Measurements from ENCODE around the gene ANKRD63.
A peak's percentile ranks its signal among the peaks of the same experiment; 100 is the strongest.

The ANKRD63 gene

DNA sequence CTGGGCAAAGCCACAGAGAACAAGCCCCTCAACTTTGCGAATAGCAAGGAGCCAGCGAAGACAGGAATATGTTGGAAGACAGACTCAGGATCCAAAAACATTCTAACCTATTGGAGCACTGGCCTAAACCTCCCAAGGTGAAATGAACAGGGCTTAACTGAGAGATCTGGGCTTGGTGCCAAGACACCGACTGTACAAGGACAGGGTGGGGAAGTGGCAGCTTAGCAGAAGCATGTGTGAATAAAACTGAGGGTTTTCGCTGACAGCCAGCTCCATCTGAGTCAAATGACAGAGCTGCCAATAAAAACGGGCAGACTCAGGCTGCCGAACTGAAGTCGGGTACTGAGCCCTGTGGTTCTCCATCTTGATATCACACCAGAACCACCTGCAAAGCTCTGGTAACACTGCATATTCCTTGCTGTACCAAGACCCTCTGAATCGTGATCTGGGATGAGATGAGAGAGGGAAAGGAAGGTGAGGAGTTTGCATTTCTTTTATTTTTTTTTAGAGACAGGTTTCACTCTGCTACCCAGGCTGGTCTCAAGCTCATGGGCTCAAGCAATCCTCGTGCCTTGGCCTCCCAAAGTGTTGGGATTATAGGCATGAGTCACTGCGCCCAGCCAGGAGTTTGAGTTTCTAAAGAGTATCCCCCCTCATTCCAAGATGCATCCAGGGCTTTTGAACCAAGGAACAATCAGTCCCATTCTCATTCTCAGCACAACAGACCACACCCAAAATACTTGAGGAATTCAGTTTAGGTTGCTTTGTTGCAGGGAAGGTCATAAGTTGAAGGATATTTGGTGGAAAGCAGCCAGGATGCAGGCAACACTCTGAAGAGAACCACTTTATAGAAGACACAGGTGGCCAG, 30.9 kb upstream of the ANKRD63 start:
- DNase-seq = peak; percentile 45 to 85 (median 82)

DNA sequence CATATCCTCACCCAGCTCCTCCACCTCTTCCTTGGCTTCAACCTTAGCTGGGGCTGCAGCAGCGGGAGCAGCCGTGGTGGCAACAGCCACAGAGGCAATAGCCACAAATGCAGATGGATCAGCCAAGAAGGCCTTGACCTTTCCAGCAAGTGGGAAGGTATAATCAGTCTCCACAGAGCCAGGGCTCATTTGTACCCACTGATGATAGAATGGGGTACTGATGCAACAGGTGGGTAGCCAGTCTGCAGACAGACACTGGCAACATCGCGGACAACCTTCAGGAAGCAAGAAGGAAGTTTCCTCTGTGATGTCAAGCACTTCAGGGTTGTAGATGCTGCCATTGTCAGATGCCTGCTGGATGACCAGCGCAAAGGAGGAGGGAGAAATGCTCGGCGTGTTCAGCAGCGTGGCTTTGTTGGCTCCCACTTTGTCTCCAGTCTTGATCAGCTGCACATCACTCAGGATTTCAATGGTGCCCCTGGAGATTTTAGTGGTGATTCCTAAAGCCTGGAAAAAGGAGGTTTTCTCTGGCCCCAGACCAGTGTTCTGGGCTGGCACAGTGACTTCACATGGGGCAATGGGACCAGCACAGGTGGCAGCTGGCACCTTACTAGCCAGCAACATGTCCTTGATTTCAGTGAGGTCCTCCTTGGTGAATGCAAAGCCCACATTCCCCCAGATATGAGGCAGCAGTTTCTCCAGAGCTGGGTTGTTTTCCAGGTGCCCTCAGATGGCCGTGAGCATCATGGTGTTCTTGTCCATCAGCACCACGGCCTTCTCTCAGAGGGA, 29.7 kb upstream of the ANKRD63 start:
- DNase-seq = no peak

DNA sequence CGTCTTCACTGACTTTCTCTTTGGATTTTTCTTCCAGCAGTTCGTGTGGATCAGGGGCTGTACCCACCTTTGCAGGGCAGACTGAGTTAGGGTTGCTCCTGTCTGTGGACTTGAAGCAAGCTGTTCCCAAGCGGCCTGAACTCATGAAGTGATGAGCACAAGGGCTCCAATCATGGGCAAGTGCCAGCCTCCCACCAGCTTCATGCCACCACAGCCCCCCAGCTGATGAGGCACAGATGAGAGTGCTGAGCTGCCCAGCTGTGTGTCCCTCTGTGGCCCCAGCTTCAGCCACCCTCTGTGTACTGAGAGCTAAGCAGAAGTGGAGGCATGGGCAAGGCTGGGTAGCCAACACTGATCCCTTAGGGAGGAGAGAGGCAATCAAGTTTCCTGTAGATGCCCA, 28.1 kb upstream of the ANKRD63 start:
- no peak for DNase-seq

DNA sequence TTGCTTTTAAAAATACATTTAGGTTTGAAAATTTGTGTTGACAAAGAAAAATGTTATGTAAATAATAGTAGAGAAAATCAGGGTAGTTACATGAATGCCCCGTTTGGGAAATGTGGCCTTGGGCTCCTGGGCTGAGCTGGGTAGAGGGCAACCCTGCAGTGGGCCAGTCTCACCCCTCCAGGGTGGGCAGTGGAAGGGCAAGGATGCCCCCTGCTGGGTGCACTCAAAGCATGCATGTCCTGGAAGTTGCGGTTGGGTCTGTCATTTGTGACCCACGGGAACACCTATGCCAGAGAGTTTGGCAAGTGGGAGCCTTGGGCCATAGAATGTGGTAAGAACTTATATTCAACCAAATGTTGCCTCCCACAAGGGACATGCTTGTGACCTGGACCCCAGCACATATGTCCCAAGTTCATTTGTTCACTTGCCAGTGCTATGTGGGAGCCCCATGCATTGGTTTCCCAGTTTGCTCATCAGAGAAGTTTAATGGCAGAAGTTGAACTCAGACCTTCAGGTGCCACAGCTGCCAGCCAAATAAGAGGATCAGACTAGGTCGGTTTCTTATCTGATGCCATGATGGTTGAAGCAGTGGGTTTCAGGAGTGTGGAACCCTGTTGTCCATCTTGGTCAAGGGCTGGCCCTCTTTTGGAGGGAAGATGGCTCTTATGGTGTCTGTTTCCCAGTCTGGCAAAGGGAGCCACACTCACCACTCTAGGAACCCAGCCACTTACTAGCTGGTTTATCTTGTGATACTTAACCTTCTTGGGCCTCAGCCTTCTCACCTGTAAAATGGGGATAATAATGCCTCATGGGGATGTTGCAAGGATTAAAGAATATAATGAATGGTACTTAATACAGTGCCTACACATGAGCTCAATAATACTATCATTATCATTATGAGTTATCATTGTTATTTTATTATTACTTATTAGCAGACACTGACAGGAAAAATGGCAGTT, 27.4 kb upstream of the ANKRD63 start:
- peak; percentile 4 to 46 (median 14) for DNase-seq

DNA sequence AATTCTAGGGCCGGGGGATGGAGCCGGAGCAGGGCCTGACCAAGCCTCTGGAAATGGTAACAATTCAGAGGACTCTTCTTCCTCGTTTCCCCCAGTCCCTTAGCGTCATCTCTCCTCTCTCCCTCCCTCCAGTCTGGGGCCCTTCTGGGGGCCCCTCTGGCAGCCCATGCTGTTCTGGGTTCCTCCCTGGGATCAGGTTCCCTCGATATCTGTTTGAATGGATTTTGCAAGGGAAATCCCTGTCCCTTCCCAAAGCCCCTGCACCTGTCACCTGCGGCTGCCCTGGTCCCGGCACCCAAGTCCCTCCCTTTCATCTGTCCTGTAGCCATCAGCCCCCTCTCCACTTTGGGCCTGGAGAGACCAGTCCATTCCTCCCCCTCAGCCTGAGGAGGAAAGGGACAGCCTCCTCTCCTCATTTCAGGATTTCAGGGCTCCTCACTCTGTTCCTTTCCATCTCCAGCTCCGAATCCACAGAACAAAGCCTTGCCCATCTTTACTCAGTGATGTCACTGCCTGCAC, 26.5 kb upstream of the ANKRD63 start:
- DNase-seq = no peak

DNA sequence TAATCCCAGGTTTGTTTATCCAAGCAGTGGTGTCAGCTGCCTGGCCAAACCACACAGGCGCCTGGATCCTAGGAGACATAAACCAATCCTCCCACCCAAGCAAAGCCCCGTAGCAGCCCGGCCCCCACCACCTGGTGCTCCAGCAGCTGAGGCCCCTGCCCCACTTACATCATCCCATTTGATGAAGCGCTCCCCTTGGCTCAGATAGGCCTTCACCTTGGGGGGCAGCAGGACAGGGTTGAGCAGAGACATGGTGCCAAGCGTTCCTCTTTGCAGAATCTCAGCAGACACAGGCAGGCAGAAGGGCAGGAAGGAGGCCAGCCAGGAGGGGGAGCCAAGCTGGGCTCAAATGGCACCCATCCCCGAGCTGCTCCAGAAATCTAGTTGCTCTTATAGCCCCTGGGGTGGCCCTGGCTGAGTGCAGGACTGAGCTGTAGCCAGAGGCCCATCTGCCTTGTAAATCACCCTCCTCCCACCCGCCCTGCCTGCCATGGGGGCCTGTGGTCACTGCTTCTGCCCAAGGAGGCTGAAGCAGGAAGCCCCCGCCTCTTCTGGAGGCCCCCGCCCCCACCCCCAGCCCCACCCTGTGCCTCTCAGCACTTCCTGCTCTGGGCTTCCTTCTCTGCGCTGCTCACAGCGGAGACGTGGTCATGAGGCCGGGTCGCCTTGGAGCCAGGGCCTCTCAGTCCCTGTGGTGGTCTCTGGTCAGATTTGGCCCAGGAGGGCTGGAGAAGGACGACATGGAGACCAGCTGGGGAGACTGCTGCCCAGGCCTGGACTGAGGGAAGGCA, 24.8 kb upstream of the ANKRD63 start, which contains the start of gene PLCB2:
Gene PLCB2 (minus strand): TSS at position 515 of the 791 bp plus-strand sequence. CDS start 263 bp downstream, at position 252.
- DNase-seq = peak in 1 of 3 experiments; percentile 1

DNA sequence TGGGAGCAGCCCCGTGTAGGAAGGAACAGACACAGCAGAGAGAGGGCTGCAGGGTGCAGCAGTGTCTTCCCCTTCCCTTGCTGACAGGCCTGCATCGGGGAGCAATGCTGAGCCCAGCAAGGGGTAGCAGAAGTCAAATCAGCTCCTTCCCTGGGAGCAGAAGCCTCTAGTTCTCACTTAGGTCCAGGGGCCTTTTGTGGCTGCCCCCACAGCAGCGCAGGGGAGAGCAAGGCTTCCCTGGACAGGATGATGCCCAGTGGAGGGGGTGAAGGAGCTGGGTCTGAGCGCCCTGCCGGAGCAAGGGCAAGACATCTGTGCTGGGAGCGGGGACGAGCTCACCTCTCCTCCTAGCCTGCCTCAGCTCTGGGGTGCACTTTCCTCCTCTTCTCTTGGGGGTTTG, 24.0 kb upstream of the ANKRD63 start:
- no peak for DNase-seq

DNA sequence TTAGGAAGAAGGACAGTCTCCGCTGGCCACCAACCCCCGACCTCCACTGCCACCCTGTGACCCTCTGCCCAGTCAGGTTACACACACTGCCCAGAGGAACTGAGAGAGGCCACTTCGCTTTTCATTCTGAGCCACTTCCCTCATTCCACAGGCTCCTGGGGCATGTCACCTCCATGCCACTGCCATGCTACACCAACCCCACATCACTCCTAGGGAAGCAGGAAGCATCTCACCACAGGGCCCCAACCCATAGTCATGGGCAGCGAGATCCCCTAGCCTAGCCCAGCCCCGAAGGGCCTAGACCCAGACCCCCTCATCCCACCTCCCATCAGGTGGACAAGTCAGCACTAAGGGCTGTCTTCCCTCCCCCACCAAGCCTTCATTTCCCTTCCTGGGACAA, 23.5 kb upstream of the ANKRD63 start:
- no peak for DNase-seq

DNA sequence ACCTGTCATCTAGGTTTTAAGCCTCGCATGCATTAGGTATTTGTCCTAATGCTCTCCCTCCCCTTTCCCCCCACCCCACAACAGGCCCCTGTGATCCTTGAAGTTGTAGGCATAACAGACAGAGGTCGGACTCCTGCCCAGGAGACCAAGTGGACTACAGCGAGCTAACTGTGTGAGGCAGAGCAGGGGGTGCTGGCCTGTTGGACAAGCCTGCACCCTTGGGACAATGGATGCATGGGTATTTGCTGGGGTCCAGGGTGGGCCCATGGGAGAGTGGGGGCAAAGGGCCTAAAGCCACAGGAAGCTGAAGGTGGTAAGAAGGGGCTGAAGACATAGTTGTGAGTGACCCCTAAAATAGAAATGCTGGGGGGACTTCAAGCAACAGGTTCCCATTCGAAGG, 22.4 kb upstream of the ANKRD63 start:
- no peak for DNase-seq

DNA sequence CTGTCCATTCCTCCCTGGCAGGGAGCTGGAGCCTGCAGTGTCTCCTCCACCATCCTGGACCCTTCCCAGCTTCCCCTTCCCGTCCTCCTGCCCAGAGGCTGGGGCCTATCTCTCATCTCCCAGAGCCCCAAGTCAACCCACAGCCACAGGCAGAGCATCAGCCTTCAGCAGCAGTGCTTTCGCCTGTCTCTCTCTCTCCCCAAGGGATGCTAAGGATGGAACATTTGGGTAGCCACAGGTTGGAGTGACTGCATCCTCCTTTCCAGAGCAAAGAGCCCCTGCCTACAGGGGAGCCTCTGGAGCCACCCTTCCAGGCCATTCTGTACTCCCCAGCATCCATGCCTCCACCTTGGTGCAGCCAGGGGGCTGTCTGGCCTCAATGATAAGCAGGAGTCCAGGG, 20.7 kb upstream of the ANKRD63 start:
- no peak for DNase-seq

DNA sequence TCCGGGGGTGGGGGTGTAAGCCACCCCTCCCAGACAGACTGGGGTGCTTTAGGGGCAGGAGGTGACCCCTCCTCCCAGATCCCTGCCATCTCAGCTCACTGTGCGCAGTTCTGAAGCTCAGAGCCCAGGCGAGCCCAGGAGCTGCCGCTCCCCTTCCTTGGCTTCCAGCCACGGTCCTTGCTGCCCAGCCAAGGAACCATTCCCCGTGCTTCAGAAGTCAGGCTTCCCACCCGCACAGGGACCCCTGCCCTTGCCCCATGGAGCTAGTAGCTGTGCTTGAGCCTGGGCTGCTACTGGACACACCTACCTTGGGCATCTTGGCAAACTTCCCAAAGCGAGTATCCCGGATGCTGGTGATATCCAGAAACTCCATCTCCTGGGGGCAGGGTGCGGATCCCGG, 20.1 kb upstream of the ANKRD63 start:
- no peak for DNase-seq

DNA sequence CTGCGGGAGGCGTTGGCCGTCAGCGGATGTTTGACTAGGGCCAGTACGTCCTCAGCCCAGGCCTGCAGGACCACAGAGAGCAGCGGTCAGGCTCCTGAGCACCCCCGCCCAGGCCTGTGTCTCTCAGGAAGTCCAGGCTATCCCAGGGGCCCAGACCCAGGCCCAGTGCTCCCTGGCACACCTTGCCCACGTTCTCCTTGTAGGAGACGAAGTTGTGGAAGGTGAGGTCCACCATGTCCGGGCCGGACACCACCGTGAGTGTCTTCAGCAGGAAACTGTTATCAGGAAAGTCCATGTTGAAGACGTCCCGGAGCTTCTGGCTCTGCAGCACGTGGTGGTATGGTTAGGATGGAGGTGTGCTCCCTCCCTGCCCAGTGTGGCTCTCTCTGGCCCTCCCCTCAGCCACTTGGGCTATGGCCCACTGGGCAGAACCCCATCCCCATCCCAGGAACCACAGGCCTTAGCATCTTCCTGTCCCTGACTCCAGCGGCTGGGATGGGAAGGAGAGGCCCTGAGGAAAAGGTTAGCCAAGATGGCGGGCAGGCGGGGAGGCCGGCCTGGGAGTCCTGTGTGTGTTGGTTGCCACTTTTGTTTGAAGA, 19.5 kb upstream of the ANKRD63 start:
- no peak for DNase-seq

DNA sequence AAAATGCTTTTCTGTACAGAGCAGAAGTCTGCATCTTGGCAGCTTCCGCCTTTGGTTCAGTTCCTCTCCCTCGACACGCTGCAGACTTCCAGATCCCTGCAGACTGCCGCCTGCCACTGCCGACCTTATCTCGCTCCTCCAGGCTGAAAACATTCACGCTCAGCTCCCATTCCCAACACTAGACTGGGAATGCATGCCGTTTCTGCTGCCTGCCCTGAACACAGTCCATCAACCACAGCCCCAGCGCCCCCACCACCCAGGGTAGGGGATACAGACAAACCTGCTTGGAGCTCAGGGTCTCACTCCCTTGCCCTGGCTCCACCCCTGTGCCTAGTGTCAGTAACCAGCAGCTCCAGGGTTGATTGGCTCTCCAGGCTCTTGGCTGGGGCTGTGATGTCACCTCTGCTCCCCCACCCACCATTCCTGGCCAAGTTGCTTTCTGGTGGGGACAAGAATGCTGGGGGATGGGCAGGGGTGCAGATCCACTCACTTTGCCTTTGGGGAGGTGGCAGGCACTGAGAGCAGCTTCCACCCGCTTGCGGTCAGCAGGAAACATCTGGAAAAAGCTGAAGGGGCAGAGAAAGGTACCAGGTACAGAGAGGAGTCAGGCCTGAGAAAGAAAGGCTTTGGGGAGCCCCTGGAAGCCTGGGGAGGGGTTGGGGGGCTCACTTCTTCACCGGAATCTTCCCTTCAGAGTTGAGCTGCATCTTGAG, 18.8 kb upstream of the ANKRD63 start:
- no peak for DNase-seq

DNA sequence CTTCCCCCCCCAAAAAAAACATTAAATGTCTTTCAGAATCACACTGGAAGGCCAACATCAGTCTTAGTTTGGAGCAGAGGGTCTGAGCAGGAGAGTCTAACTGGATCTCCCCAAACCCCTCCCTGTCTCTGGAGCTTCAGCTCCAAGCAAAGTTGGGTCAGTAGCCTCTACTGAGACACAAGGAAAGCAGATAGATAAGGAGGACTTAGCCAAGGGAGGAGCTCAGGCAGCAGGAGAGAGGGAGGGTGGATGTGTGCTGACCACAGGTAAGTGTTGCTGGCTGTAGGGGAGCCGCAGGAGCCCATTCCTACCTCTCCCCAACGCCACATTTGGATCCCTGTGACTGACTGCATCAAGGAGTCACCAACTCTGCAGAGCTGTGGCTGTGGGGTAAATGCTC, 17.9 kb upstream of the ANKRD63 start:
- no peak for DNase-seq

DNA sequence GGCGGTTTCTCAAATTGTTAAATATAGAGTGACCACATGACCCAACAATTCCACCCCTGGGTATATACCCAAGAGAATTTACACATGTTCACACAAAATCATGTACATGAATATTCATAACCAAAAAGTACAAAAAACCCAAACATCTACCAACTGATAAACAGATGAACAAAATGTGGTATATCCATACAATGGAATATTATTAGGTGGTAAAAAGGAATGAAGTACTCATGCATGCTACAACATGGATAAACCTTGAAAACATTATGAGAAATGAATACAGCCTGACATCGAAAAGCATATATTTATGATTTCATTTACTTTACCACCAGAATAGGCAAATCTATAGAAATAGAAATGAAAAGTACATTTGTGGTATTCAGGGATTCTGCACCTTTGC, 17.5 kb upstream of the ANKRD63 start:
- no peak for DNase-seq

DNA sequence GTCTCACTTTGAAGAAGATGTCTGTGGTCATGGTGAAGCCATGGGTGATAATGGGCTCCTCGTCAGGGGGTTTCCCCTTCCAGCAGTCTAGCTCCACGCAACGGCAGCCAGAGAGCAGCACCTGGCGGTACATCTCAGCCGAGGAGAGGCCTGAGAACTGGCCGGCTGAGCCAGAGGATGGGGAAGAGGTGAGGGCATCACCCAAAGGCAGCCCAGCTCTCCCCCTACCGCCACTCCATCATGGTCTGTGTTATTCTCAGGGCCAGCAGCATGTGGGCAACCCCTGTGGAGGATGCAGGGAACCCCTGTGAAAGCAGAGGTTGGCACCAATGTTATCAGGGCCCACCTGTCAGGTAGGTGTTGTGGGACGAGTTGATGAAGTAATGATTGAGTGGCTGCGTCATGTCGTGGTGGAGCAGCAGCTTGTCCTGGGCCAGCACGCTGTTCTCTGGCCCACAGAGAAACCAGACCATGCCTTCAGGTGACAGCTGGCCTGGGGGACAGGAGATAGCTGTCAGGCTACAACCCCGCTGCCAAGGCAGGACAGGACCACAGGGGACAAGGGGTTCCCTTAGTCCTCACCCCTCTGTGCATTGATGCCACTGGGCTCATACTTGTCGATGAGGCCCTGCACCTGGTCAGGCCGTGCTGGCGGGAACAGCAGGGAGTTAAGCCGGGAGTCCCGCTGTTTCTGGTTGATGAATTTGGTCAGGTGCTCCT, 15.5 kb upstream of the ANKRD63 start:
- DNase-seq = no peak

DNA sequence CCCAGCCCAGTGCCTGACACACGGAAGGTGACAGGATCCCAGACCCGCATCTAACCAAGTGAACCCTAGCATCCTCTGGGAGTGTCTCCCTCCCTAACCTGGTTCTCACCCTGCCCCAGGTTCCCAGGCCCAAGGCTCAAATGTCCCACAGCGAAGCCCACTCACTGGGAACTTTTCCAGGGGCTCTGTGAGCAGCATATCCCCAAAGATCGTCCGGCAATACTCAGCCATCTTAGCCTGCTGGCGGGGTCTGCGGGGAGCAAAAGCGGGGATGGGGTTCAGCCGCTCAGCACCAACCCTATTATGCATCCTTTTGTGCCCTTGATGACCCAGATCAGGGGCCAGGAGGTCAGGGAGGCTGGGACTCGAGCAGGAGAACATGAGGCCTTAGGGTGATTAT, 14.5 kb upstream of the ANKRD63 start:
- DNase-seq = no peak

DNA sequence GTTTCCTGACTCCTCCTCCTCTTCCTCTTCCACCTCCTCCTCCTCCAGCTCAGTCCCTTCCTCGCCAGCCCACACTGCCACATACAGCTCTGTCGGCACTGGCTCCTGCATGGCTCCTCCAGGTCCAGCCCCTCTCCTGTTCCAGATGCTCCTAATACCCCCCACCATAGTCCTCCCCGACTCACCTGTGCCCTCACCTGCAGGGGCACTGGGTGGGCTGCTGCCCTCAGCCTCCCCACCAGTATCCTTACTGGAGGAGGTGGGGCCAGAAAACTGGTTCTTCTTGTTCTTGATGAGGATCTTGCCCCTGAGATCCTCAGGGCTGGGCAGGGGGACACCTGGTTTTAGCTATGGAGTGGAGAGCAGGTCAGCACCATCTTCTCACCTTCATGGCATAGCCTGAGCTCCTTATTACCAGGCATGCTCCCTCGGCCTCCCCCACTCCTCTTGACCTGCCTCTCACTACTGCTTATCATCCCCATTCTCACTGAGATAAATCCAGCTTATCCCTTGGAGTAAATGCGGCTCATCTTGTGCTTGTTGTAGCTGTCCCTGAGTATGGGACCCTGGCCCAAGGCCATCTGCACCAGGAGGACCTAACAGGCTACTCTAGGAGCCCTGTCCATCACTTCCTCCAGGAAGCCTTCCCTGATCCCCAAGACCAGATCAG, 13.8 kb upstream of the ANKRD63 start:
- no peak for DNase-seq

DNA sequence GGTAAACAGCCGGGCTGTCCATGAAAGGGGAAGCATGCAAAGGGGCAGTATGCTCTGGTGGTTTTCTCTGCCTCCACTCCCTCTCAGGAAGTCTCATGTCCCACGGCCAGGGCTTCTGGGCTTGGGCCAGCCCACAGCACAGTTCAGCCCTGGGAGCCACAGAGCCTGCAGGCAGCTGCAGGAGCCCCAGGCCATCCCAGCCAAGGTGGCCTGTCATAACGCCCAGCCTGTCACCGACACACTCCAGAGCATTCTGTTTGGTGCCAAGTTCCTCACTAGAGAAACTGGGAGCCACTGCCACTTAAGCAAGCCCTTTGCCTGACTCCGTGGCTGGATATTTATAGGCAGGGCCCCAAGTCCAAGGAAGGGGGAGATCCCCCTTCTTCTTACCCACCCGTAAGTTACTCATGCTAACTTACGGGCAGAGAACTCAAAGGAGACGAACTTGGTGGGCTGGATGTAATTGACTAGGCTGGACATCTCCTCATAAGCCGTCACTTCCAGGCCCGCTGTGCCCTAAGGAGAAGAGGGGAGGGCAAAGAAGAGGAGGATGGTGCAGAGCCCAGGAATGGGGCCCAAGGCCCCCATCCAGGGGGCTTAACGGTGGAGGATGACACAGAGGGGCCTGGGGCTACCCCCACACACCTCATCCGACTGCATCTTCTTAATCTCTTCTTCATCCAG, 13.2 kb upstream of the ANKRD63 start:
- DNase-seq = no peak

All from NCI-H1417 (cell line).